Measurements from ENCODE around the gene SPPL3.
"Not testable (repeated sequence)": the region's sequence is repeated elsewhere in the genome, so short reads cannot be mapped to it uniquely, and the experiment has no call there.

The SPPL3 gene

GRCh38 chr12:120920178-120920577 is 16.0 kb upstream of the SPPL3 start:
- DNase-seq (ENCODE audit: low read depth), result no peak

- no peak for DNase-seq (ENCODE audit: low read depth)
These were observed 13.6 kb upstream of the SPPL3 start for GRCh38 chr12:120917748-120918147.

- no peak for DNase-seq (ENCODE audit: low read depth)
These were observed 12.4 kb upstream of the SPPL3 start for GRCh38 chr12:120916561-120916960.

GRCh38 chr12:120914794-120915193 is 10.6 kb upstream of the SPPL3 start:
- no peak for DNase-seq (ENCODE audit: low read depth)

DNA sequence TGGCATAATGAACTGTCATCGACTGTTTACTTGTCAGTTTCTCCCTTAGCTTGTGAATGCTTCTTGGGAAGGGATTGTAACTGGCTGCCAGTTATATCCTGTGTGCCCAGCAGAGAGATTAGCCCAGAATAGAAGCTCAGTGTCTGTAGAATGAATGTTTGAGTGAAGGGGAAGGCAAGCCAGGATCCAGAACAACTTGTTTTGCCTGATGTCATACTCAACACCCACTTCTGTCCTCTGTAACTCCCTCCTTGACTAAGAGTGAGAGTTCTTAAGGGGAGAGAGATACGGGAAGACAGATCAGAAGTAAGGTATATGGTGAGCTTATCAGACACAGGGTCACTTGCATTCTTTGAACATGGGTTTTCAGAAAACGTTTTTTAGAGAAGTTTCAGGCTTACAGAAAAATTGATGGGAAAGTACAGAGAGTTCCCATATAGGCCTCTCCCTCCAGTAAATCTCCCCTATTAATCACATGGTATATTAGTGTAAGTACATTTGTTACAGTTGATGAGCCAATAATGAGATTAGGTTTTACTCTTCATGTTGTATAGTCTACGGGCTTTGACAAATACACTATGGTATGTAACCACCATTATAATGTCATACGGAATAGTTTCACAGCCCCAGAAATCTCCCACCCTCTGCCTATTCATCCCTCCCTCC is 5.6 kb upstream of the SPPL3 start:
- no peak for DNase-seq (ENCODE audit: low read depth)

GRCh38 chr12:120905856-120906384 is 1.8 kb upstream of the SPPL3 start:
- DNase-seq (ENCODE audit: low read depth), result no peak

- DNase-seq (ENCODE audit: low read depth), result peak; percentile 37
These were observed 554 bp downstream of the SPPL3 start for GRCh38 chr12:120903412-120904196.

GRCh38 chr12:120902846-120903411 is 1.2 kb downstream of the SPPL3 start:
- no peak for DNase-seq (ENCODE audit: low read depth)

- no peak for DNase-seq (ENCODE audit: low read depth)
These were observed 2.3 kb downstream of the SPPL3 start for GRCh38 chr12:120901818-120902217.

DNA sequence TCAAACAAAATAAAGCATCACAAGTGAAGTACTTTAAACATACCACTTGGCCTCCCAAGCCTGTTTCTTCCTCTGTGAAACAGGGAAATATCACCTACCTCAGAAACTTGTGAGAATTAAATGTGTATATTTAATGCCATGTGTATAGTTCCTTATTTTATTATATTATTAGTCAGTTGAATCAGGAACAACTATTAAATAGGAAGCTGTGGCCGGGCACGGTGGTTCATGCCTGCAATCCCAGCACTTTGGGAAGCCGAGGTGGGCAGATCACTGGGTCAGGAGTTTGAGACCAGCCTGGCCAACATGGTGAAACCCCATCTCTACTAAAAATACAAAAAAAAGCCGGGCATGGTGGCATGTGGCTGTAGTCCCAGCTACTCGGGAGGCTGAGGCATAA is 3.1 kb downstream of the SPPL3 start:
- not testable (repeated sequence) for DNase-seq (ENCODE audit: low read depth)

GRCh38 chr12:120895532-120895931 is 8.6 kb downstream of the SPPL3 start:
- no peak for DNase-seq (ENCODE audit: low read depth)

DNA sequence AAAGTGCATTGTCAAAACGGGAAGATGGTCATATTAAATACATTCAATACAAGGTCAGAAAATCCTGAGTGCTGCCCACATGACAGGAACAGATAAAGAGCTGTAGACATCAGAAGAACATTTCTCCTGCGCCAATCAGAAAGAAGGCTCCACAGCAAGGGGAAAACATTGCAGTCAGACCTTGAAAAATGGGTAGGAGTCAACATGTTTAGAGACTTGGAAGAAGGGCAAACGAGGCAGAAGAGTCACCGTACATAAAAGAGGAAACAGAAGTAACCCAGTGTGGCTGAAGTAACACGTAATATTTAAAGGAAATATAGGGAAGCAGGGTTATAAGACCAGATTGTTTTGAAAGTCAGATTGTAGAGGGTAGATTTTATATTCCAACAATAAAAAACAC is 11.9 kb downstream of the SPPL3 start:
- no peak for DNase-seq (ENCODE audit: low read depth)

GRCh38 chr12:120890963-120891362 is 13.2 kb downstream of the SPPL3 start:
- no peak for DNase-seq (ENCODE audit: low read depth)

GRCh38 chr12:120887253-120888043 is 16.7 kb downstream of the SPPL3 start:
- DNase-seq (ENCODE audit: low read depth), result no peak

DNA sequence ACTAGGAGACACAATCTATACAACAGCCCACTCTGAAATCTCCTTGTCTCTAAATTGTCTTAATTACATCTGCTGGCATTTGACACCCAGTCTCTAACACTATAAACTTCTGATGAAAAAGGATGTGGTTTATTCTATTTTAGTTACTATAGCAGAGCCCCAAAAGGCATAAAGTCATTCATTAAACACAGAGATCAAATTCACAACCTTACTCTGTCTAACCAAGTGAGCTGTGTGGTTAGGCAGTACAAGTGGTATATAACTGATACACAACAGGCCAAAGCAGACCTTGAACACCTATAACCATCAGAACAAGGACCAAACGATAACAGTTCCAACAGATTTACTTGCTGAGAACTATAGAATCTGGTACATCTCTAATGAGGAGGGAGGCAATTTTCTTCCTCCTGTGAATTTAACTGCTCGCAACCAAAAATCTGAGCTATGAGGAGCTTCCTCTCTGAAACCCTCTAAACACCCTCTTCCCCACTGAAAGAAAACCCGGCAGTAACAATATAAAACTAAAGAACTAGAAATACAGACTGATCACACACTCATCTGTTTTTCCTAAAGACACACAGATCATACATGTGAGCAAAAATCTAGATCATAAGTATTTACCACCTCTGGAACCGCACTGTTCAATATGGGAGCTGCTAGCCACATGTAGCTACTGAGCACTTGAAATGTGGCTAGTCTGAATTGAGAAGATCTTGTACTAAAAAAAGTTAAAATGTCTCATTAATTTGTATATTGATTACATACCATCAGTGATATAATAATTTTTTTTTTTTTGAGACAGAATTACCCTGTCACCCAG is 17.7 kb downstream of the SPPL3 start:
- no peak for DNase-seq (ENCODE audit: low read depth)

GRCh38 chr12:120885521-120885920 is 18.6 kb downstream of the SPPL3 start:
- no peak for DNase-seq (ENCODE audit: low read depth)

- DNase-seq (ENCODE audit: low read depth), result no peak
These were observed 19.5 kb downstream of the SPPL3 start for GRCh38 chr12:120884644-120885043.

DNA sequence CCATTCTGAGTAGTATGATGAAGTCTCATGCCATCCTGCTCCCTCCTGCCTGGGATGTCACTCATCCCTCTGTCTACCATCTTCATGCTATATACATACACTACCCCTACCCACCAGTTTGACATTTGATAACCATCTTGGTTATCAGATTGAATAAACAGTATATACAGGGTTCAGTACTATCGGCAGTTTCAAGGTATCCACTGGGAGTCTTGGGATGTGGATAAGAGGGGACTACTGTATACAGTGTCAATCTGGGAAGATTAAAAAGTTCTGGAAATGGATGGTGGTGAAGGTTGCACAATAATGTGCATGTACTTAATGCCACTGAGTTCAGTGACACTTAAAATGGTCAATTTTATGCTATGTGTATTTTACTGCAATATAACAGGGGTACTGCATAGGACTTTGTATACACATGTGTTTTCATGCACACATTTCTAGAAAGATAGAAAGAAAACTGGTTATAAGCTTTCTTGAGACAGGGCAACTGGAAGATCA is 22.1 kb downstream of the SPPL3 start:
- no peak for DNase-seq (ENCODE audit: low read depth)

GRCh38 chr12:120879718-120880300 is 24.3 kb downstream of the SPPL3 start:
- DNase-seq (ENCODE audit: low read depth), result no peak

DNA sequence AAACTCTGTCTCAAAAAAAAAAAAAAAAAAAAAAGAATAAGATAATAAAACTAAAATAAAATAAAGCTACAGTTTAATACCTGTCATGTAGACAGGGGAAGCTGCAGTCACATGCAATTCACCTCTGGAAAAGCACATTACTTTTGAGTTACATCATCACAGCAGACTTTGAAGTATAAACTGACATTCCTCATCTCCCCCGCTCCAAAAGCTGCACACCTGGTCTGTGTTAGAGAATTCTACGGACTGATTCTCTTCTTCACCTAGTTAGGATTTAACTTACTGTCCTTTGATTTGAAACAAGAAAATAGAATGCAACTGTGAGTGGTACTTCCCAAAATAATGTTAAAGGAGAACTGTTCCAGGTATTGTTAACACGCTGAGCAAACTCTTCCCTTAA is 25.1 kb downstream of the SPPL3 start:
- no peak for DNase-seq (ENCODE audit: low read depth)

Data from stimulated activated CD8-positive, alpha-beta memory T cell treated with anti-CD3 and anti-CD28 coated beads, Interleukin-7, amount 100 ng/mL, for 24 hours (primary cell).